ENCODE results near the gene GFY.

GFY gene, protein sequence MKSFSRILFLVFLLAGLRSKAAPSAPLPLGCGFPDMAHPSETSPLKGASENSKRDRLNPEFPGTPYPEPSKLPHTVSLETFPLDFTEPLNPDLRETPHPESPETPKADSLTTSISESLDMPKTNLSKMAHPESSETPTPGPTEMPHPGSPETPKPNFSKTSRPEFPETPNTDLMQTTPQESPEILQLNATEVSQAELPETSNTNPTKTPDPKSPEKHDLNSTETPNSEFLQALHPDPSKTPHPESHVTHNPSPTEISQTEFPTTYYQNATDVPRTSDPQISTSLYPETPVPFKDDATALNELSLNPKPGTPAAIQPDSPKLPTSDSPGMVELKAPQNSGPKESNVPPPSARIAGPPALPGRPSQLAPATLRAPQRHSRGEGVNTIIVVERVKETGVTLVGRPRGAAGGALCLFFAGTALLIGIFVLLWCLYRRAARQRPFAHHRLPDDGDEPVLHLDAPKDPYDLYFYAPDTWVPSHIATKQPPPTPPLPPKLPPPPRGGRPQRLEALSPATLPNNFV

DNA sequence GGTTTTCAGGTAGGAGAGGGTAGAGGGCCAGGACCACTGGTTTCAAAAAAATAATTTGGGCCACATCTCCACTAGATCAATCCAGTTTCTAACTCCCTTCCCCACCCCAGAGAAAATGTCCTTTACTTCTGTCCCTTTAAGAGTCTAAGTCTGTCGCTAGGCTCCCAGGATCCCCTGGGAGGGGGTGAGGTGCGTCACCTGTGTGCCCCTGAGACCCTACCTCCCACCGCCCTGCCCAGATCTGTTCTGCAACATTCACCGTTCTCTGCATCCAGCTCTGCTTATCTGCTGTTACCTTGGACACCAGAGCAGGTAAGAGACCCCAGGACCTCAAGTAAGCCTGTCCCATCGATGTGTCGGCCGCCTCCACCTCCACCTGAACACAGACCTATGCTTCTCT, at the start of gene GFY:
Gene GFY (plus strand): TSS at position 211 of the 400 bp plus-strand sequence. CDS start 1,043 bp downstream, outside the sequence.
- DNase-seq = no peak

DNA sequence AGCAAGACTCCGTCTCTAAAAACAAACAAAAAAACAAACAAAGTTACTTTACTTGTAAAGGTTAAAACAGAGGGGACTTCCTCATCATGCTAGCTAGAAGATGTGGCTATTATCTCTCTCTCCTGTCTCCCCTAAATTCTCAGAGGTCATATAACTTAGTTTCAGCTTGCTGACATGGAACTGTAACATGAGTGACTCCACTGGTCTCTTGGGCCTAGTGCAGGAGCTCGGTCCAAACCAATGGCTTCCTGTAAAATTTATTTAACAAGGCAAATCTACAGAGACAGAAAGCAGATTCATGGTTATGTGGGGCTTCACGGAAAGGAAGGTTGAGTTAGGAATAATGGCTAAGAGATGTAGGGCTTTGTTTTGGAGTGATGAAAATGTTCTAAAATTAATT, 46.7 kb upstream of the GFY start:
- DNase-seq = no peak

DNA sequence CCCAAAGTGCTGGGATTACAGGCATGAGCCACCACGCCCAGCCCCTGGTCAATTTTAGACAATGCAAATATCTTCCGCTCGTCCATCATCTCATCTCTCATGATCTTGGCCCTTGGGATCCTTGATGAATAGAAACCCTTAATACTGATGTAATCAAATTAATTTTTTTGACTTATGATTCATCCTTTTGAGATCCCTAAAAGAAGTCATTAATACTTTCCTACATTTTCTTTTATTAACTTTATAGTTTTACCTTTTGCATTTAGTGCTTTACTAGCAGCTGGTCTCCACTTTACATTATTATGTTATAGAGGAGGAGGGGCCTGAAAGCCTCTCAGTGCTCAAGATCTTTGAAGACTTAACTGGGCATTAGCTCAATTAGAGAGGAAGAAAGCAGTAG, 44.8 kb upstream of the GFY start:
- no peak for DNase-seq

DNA sequence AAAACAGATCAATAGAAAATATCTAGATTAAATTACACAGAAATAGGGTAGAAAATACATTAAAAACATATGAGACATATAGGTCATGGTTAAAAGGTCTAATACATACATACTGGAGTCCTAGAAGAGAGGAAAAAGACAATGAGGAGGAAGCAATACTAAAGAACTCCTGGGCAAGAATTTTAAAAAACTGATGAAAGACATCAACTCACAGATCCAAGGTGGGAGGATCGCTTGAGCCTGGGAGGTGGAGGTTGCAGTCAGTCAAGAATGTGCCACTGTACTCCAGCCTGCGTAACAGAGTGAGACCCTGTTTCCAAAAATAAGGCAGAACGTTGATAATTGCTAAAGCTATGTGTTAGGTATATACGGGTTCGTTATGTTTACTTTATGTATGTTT, 42.5 kb upstream of the GFY start:
- DNase-seq = no peak

DNA sequence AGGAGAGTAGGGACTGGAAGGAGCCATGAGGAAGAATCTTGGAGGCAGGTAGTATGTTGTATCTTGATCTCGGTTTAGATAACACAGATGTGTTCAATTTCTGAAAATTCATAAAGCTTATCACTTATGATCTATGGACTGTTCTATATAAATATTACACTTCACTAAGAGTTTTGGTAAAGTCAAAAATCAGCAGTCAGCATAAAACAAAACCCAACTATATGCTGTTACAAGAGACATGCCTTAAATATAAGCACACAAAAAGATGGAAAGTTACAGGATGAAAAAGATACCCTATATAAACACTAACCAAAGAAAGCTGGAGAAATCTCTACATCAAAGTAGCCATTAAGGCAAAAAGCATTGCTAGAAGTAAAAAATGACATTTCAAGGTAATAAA, 41.6 kb upstream of the GFY start:
- DNase-seq = no peak

DNA sequence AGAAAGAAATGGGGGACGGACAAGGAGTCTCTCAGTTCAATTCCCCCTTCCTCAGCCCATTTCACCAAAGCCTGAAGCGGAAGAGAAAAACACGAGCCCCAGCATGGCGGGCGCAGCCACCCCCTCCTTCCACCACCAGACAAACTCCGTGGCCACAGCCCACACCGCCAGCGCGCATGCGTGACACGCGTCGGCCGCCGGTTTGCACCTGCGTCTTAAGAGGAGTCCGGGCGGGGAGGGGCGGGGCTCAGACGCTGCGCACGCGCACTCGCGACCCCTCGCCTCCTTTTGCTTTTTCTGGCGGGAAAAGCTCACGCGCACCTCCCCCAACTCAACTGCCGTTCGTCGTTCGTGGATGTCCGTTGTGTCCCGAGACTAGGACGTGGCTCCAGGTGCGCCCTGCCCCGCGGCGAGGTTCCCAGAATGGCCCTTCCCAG, 37.2 kb upstream of the GFY start, which contains the start of gene KASH5:
Gene KASH5 (plus strand): TSS at position 314 of the 437 bp plus-strand sequence. CDS start 2,635 bp downstream, outside the sequence.
- DNase-seq = peak; percentile 81

DNA sequence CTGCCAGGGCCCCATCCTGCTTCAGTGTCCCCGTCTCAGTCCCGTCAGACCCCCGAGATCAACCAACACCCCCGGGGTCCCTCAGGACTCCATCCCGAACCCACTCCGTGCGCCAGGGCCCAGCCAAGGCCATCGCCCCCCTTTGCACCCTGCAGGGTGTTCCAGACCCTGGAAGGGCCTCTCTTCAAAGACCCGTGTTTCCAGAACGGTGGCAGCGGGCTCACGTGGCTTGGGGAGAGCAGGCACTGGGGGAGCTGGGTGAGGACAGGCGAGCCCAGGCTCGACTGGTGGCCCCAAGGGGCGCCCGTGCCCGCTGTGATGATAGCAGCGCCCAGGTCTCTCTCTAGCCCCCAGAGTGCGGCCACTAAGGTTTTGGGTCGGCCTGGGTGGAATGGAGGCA, 35.8 kb upstream of the GFY start:
- no peak for DNase-seq

DNA sequence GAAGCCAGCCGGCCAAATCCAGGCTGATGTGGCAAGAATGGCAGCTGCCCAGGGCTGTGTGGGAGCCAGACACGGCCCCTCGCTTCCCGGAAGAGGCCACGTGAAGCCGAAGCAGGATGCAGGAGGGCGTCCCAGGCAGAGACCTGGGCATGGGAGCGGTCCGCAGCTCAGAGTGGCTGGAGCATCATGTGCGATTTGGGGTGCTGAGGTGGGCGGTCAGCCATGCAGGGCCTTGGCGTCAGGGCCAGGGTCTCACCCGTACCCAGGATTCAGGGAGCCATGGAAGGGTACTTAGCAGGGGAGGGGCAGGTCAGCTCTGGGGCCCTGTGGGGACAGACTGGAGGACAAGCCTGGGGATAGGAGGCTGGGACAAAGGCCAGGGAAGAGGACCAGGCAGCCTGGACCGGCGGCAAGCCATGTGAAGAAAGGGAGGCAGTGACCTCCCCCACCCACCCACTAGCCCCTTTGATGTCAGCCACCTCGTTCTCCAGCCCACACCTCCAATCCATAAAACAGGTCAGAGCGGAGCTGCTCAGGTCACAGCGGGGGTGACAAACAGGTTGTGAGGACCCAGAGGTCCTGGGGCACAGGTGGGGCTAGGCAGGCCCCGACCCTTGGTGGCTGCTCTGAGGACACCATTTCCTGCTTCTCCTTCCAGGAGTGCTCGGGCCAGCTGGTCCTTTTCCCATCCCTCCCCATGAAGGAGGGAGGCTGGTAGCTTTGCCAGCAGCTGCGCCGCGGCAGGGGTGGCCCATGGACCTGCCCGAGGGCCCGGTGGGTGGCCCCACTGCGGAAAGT, 34.9 kb upstream of the GFY start:
- no peak for DNase-seq

DNA sequence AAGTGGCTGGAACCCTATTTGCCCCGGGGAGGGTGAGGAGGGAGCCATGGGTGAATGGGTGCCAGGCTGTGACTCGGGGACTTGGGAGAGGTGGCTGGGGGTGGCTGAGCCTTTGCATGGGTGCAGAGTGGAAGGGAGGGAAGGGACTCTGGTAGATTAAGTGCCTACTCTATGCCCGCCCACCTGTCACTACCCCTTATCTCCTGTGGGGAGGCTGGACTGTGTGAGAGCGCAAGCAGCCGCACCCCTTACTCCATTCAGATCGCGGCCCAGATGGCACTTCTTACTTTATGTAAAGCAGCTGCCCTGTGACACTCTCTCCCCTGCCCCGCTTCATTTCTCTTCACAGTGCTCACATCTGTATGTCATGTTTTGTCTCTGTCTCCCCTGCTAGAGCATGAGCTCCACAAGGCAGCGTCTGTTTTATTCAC, 34.2 kb upstream of the GFY start:
- DNase-seq = no peak

DNA sequence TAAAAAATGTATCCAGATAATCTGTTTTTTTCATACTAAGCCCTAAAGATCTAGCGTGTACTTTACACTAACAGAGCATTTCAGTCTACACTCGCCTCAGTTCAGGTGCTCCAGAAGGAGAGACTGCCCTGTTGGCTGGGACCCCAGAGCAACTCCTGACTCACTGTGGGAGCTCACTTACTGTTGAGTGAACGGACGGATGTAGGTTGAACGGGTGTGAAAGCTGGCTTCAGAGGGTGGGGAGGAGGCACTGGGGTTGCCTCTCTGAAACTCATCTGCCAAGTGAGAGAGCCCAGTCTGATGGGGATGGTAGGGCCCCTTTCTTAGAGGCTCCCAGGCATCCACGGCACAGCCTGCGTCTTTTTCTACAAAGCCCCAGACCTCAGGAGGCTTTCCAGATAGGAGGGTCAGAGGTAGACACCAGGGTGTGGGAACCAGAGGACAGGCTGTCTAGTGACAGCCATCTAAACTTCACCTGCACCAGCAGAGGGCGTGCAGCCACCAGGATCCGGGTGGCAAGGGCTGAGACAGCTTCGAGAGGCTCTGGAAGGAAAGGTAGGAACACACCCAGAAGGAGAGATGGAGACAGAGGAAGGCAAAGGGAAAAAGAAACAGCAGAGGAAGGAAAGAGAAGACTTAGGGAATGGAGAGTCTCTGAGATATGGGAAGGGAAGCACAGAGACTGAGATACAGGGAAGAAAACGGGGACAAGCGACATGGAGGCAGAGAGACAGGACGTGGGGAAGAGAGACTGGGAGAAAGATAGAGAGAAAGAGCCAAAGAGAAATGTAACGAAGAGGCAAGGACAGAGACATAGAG, 33.4 kb upstream of the GFY start:
- DNase-seq = peak; percentile 79

DNA sequence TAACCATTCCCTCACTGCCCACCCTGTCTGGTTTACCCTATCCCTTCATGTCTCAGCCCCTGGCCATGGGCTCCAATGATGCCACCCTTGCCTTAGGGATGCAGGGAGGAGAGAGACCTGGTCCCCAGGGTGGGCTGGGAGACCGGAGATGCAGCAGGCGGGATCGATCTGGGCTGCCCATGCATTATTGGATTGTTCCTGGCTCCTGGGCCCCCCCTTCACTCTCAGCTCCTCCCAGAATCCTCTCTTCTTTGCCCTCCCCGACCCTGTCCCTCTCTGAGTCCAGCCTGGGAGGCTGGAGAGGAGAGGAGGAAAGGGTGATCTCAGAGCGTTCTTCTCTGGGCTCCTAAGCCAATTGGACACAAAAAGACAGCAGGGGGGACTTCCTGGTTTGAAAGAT, 31.3 kb upstream of the GFY start:
- no peak for DNase-seq

DNA sequence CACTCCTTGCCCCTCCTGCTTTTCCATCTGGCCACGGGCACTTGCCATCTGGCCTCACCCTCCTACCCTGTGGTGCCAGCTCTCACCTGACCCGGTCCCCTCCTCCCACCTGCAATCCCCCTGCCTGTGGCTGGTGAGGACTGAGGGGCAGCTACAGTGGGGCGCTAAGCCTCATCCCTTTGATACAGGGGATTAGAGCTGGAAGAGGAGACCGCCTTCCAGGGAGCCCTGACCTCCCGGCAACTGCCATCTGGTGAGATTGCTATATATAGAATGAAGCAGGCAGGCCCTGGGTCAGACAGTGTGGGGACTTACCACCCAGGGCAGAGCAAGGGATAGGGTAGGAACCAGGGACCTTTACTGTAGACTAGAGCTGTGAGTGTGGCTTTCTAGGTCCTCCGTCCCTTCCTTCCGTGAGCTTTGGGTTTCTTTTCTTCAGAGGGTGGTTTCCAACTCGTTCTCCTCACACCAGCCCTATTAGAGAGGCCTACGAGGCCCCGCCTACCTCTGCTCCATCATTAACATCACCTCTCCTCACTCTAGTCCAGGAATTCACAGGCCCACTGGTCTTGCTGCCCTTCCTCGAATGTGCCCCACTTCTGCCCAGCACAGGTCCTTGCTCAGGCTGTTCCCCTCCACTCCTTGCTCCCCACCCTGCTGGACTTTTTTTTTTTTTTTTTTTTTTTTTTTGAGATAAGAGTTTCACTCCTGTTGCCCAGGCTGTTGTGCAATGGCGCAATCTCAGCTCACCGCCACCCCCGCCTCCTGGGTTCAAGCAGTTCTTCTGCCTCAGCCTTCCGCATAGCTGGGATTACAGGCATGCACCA, 29.4 kb upstream of the GFY start:
- no peak for DNase-seq

DNA sequence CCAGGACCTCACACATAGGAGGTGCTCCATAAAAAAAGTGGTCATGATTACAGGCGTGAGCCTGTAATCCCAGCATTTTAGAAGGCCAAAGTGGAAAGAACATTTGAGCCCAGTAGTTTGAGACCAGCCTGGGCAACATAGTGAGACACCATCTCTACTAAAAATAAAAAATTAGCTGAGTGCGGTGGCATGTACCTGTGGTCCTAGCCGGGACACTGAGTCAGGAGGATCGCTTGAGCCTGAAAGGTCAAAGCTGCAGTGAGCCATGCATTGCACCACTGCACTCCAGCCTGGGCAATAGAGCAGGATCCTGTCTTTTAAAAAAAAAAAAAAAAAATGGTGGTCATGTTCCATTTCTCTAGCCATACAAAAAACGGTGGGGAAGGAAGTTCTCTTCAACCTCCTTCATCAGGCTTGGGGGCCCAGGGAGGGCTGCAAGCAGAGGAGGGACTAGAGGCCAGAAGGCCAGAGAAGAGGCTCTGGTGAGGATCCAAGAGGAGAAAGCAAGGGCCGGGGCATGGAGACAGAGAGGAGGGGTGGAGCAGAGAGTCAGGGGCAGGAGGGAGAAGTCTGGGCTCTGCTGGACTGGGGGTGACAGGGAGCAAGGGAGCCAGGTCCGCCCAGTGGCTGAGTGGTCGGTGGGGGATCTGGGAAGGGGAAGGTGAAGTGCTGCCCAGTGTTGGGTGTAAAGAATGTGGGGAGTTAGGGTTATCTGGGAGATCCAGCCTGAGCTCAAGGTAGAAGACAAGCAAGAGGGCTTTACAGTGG, 28.3 kb upstream of the GFY start:
- no peak for DNase-seq

DNA sequence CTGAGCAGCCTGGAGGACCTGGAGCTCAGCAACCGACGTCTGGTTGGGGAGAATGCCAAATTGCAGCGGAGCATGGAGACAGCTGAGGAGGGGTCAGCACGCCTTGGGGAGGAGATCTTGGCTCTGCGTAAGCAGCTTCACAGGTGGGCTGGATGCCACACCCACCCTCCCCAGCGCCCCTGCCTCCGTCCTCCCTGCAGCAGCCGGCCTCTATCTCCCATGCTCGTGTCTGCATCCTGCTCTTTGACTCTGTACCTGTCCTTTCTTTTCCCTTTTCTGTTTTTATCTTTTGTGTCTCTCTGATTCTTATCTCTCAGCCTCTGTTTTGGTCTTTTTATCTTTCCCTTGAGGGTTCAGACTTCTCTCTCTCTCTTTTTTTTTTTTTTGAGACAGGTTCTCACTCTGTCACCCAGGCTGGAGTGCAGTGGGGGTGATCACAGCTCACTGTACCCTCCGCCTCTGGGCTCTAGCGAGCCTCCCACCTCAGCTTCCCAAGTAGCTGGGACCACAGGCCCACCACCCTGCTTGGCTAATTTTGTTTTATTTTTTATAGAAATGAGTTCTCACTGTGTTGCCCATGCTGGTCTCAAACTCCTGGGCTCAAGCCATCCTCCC, 27.1 kb upstream of the GFY start:
- no peak for DNase-seq

DNA sequence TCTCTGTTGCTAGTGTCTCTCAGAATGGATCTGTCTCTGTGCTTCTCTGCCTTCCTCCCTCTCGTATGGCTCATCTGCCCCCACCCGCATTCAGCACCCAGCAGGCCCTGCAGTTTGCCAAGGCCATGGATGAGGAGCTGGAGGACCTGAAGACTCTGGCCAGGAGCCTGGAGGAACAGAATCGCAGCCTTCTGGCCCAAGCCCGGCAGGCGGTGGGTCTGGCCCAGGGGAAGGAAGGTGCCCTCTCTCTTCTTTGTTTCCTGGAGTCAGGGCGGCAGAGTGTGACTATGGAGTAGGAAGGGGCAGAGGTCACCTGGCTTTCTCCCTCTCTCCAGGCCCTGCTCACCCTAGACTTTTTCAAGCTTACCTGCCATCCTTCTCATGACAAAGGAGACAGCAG, 26.3 kb upstream of the GFY start:
- no peak for DNase-seq

DNA sequence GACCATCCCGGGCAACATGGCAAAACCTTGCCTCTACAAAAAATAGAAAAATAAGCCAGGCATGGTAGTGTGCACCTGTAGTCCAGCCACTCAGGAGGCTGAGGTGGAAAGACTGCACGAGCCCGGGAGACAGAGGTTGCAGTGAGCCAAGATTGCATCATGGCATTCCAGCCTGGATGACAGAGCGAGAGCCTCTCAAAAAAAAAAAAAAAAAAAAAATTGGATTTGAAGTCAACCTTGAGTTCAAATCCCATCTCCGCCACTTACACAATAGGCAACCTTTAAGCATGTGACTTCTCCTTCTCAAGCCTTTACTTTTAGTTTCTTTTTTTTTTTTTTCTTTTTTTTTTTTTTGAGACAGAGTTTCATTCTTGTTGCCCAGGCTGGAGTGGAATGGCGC, 25.2 kb upstream of the GFY start:
- DNase-seq = no peak

DNA sequence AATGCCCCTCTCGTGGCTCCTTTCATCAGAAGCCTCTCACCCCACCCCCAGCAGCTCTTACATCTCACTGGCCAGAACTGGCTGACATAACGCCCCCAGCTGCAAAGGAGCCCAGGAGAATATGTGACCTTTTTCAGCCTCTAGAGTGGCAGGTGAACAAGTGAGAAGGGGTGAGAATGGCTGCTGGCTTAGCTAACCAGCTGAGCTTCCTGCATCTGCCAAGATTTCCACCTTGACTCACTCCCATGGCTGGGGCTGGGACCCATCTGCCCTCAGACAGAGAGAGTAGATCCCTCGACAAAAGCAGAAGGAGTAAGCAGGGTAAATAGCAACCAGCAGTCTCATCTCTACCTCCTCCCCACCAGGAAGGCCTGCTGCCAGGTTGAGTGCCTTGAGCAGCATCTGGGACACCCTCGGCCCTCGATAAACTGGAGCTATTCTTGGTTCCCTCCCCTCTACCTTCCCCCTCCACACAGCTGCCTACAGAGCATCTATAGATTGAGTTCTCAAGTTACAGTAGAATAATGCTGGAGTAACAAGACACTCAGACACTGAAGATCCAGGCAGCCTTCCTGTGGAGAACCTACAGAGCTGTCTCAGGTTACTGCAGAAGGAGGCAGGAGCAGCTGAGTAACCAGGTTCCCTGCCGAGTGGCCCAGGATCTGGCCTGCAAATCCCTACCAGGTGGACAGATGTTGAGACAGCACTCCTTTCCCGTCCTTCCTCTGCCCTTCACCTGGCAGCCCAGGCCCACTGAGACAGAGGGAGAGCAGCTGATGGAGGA, 21.6 kb upstream of the GFY start:
- no peak for DNase-seq

DNA sequence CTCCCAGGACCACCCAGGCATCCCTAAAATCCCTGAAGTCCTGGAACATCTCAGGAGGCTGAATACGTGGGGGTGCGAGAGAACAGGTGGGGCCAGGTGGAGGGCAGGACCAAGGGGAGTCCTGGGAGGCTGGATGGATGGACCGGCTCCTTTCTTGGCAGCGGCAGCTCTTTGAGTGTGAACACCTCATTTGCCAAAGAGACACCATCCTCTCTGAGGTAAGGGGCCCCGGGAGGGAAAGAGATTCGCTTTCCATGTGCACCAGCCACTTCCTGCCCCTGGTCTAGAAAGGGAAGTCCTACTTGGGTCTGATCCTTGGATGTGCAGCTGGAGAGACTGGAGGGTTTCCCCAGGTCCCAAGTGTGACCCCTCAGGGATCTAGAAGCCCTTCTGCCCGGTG, 18.1 kb upstream of the GFY start:
- DNase-seq = no peak

DNA sequence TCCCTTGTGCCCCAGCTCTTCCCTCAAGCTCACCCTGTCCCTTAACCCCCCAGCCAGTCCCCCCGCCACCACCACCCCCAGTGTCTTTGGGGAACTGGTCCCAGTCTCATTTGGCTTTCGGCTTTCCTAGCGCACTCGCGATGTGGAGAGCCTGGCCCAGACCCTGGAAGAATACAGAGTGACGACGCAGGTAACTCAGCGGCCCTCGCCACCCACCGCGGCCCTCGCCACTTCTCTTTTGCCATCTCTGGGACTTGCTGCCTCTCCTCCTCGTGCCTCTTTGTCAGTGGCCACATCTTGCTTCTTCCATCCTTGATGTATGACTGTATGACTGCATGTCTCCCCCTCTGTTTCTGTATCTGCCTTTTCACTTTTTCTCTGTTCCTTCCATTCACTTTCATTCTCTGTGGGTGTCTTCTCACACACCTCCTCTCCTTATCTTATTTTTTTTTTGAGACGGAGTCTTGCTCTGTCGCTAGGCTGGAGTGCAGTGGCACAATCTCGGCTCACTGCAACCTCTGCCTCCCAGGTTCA, 17.6 kb upstream of the GFY start:
- DNase-seq = no peak
